Pulmonary artery endothelial cell (primary cell): ENCODE measurements around the gene PSMD4. TPM values are rescaled to one million over a fixed set of nuclear protein-coding genes. Genes with fewer than 3 reads are reported as not detected.
A peak's percentile ranks its signal among the peaks of the same experiment; 100 is the strongest.
"Not testable (repeated sequence)": the region's sequence is repeated elsewhere in the genome, so short reads cannot be mapped to it uniquely, and the experiment has no call there.

Experiments
- DNase-seq: peaks from one replicate; pipeline ENCODE4 v3.0.0-alpha.2; 2011; ENCODE audit warnings: low read depth, low spot score
- total RNA-seq: library from RNA; depleted of rRNA; stranded (reverse); fragments of >200 nt; gene quantifications from 2 replicates; pipeline ENCODE4 v1.2.3, GENCODE V29; 2014

Gene PSMD4
- total RNA-seq: 263 and 288 TPM in 2 replicates

GRCh38 chr1:151254217-151255213 lies at the start of gene PSMD4:
Gene PSMD4, plus strand, starts transcription at chr1:151254734. Its CDS starts 49 bp downstream, at chr1:151254783.
- peak; percentile 91 for DNase-seq

- DNase-seq: not testable (repeated sequence)
Measured at GRCh38 chr1:151205381-151205965, 49.1 kb upstream of the PSMD4 start.

GRCh38 chr1:151210830-151211229 lies 43.7 kb upstream of the PSMD4 start:
- no peak for DNase-seq

DNA sequence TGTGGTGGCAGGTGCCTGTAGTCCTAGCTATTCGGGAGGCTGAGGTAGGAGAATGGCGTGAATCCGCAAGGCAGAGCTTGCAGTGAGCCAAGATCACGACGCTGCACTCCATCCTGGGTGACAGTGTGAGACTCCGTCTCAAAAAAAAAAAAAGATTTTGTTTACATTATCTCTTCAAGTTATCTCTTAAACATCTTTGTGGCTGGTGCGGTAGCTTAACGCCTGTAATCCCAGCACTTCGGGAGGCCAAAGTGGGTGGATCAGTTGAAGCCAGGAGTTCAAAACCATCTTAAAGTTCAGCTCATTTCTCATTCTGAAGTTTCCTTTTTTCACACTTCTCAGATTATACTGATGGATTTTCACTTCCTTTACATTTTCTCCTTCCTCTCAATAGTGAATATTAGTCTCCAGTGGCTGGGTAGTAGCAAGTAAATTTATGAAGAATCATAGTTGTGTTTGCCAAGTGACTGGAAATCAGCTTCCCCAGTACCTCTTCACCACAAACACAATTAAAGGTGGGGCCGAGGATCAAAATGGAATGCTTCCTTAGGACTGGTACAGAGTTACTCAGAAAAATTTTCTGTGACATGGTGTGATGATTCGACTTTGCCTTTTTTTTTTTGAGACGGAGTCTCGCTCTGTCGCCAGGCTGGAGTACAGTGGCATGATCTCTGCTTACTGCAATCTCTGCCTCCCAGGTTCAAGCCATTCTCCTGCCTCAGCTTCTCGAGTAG lies 42.4 kb upstream of the PSMD4 start:
- DNase-seq: no peak

DNA sequence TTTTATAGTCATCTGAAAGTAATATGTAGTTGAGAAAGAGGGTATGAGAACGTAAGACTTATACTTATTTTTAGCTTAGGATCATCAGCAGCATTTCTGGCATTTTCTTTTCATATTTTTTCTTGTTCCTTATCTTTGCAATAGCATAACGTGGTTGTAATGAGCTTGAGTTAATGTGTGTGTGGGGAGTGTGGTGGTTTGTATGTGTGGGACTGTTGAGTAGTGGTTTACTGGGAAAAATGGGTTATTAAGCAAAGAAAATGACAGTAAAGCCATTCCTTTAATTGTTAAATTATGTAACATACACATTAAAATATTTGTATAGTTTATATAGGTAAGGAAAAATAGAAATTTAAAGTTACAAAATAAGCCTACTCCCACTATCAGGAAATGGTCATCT lies 41.0 kb upstream of the PSMD4 start:
- no peak for DNase-seq

- DNase-seq: no peak
Measured at GRCh38 chr1:151221616-151222015, 32.9 kb upstream of the PSMD4 start.

DNA sequence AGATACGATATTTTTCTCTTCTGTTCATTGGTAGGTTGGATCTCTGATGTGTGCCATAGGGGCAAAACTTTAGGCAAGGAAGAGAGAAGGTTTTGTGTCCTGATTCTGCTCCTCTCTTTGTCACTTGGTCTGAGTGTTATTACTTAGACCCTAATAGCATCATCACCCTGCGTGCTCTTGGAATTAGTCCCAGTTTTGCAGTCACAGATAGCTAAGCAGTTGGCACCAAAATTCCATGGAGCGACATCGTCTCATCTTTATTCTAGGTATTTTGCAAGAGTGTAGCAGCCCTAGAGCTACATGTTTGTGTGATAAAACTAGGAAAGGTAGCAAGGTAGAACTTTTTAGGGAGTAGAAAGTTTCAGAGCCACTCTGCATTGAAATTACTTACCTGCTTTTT lies 32.4 kb upstream of the PSMD4 start:
- DNase-seq: no peak

GRCh38 chr1:151235235-151235634 lies 19.3 kb upstream of the PSMD4 start:
- DNase-seq: no peak

DNA sequence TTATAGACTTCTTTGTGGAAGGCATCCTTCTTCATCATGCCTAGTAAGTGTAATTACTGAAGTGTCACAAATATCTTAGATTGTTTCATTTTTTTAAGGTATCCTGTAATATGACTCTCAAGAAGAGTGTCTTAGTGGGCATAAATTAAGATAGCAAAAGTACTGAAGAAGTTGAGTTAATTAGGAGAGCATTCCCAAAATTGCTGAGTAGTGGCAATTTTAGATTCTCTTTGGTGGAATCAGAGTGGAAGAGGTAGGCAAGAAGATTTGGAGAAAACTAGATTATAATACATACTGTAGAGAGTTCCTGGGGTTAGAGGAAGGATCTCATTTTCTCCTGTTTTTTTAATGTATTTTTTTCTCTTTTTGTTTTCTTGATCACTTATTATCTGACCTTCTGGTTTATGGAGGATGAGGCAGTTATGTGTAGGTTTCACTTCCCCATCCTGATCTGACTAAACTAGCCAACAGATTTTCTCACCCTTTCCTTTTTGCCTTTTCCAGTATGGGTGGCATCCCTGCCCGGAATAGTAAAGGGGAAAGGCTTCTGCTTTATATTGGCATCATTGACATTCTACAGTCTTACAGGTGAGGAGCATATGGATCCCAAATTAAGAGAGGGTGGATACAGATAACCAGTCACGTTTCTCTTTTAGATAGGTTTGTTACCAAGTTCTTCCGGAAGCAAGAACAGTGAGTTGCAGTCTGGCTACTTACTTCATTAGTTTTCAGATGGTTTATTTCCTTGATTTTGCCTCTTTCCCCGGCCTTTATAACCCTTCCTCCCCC lies 16.7 kb upstream of the PSMD4 start:
- DNase-seq: no peak

DNA sequence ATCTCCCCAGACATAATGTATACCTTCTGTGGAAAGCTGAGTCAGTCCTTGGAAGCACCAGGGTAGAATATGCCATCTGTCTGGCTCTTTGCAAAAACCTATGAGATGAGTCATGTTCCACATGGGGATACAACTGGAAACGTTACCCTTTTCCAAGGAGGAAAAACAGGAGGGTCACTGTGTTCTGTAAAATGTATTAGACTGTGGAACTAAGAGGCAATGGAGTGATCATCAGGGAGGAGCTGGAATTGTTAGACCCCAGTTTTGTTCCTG lies 16.1 kb upstream of the PSMD4 start:
- no peak for DNase-seq

GRCh38 chr1:151242442-151242841 lies 12.1 kb upstream of the PSMD4 start:
- no peak for DNase-seq

DNA sequence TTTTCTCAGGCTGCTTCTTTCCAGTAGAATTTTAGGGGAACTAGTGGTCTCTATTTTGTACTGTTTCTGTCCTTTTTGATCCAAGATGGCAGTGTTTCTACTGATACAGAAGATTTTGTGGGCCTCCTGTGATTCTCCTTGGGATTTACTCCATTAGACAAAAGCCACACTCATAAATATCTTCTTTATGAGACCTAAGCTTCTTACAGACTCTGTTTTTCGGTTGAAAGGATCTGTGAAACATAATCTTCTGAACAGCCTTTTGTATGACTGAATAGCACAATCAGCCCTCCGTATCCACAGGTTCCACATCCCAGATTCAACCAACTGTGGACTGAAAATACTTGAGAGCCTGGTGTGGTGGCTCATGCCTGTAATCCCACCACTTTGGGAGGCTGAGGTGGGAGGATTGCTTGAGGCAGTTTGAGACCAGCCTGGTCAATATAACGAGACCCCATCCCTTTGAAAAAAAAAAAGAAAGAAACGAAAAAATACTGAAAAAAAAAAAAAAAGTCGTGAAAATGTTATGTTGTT lies 10.8 kb upstream of the PSMD4 start:
- no peak for DNase-seq

GRCh38 chr1:151246786-151247185 lies 7.7 kb upstream of the PSMD4 start:
- no peak for DNase-seq

DNA sequence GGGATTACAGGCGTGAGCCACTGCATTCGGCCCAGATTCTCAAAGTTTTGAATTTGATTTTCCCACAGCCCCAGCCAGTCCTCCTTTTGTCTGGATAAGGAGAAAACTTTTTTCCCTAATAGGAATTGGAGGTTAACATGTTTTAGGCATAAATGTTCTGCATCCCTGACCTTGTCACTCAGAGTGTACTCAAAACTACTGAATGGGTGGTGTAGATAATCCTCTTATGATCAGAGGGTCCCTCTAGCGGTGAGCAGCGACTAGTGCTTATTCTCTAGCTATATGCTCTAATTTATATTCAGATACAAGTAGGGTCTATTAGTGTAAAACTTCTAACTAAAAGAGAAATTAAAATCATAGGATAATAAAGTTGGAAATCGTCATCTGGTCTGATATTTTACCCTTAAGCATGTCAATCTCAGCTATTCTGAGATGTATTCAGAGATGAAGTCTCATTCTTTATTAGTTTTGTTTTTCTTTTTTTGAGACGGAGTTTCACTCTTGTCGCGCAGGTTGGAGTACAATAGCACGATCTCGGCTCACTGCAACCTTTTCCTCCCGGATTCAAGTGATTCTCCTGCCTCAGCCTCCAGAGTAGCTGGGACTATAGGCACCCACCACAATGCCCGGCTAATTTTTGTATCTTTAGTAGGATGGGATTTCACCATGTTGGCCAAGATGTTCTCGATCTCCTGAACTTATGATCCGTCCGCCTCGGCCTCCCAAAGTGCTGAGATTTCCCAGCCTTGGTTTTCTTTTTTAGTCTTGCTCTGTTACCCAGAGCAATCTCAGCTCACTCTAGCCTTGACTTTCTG lies 2.7 kb upstream of the PSMD4 start:
- peak; percentile 59 for DNase-seq

GRCh38 chr1:151255381-151255780 lies 847 bp downstream of the PSMD4 start:
- no peak for DNase-seq

- DNase-seq: no peak
Measured at GRCh38 chr1:151259351-151259750, 4.8 kb downstream of the PSMD4 start.

DNA sequence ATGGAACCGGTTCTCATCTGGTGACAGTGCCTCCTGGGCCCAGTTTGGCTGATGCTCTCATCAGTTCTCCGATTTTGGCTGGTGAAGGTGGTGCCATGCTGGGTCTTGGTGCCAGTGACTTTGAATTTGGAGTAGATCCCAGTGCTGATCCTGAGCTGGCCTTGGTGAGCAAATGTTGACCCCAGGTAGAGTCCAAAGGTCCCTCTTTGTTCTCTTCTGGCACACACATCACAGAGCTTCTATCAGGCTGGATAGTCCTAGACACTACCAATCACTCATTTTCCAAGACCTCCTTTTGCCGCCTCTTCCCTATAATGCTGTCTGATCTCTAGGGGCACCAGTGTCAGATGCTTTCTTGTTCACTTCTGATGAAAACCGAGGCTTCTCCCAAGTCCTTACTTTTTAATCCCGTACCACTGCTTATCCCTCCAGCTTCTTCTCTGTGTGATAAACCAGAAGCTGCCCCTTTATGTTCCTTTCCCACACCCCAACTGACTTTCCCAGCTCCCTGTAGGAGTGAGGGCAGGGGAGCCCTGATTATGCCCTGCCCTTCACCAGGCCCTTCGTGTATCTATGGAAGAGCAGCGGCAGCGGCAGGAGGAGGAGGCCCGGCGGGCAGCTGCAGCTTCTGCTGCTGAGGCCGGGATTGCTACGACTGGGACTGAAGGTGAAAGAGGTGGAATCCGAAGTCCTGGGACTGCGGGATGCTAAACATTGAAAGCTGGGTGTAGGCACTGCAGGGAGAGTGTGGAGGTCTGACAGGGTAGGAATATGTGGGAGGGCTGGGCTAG lies 11.1 kb downstream of the PSMD4 start:
- DNase-seq: no peak

DNA sequence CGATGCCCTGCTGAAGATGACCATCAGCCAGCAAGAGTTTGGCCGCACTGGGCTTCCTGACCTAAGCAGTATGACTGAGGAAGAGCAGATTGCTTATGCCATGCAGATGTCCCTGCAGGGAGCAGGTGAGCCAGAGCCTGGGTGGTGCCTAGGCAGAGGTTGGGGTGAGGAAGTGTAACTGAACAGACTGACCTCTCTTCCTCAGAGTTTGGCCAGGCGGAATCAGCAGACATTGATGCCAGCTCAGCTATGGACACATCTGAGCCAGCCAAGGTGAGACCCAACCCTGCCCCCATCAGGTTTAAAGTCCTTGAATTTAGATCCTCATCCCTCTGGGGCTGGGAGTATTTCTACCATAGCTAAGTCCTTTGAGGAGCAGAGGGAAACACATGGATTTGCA lies 11.8 kb downstream of the PSMD4 start:
- DNase-seq: no peak

- DNase-seq: no peak
Measured at GRCh38 chr1:151266821-151267220, 12.3 kb downstream of the PSMD4 start.

DNA sequence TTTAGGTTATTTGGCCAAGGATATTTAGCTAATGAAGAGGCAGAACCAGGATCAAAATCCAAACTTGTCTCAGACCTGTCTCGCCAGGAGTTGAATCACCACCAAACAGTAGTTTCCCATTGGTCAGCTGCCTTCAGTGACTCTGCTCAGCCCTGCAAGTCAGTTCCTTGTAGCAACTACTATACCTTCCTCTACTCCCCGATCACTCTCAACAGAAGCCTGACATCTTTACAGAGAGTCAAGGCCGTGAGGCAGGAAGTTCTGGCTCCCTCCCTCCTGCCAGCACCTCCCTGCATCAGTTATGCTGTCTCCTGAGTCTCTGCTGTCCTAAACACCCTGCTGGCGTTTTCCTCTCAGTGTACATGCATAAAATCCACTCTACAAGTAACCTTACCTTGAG lies 13.2 kb downstream of the PSMD4 start:
- DNase-seq: no peak
